NCI-H1417 treated with DMSO at 0.1 percent for 48 hours (cell line): ENCODE results near the gene G6PC1.
"Not testable (repeated sequence)": the region's sequence is repeated elsewhere in the genome, so short reads cannot be mapped to it uniquely, and the experiment has no call there.

Experiments used
- DNase-seq: peaks from one replicate; lab custom pipeline; 2025; lab: John Stamatoyannopoulos, UW

Gene G6PC1

DNA sequence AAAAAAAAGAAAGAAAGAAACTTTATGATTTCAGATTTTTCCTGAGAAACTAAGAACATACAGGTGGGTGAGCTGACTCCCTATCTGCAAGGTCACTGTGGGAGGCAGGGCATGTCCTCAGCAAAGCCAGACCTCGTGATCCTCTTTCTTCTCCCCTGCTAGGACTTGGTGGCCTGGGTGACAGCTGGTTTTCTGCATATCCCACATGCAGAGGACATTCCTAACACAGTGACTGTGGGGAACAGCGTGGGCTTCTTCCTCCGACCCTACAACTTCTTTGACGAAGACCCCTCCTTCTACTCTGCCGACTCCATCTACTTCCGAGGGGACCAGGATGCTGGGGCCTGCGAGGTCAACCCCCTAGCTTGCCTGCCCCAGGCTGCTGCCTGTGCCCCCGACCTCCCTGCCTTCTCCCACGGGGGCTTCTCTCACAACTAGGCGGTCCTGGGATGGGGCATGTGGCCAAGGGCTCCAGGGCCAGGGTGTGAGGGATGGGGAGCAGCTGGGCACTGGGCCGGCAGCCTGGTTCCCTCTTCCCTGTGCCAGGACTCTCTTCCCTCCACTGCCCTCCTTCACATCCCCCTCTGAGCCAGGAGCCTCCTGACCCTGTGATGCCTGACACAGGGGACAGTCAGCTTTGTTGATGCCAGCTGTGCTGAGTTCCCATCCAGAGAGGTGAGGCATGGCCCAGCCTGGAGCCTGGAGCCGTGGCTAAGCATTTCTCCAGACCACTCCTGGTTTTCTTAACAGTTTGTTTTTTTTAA lies 26.5 kb upstream of the G6PC1 start:
- DNase-seq, result not testable (repeated sequence)

DNA sequence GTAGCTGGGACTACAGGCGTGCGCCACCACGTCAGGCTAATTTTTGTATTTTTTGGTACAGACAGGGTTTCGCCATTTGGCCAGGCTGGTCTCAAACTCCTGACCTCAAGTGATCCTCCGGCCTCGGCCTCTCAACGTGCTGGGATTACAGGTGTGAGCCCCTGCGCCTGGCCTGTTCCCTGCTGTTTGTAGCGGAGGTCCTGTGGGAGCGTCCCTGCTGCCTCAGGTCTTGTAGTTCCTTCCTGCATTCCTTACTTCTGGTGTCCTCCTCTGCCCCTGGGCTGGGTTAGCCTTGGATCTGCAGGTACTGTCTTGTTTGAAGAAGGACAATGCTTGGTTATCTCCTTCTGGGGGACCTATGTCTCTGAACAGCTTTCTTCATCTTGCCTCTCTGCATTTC lies 23.6 kb upstream of the G6PC1 start:
- DNase-seq, result no peak

DNA sequence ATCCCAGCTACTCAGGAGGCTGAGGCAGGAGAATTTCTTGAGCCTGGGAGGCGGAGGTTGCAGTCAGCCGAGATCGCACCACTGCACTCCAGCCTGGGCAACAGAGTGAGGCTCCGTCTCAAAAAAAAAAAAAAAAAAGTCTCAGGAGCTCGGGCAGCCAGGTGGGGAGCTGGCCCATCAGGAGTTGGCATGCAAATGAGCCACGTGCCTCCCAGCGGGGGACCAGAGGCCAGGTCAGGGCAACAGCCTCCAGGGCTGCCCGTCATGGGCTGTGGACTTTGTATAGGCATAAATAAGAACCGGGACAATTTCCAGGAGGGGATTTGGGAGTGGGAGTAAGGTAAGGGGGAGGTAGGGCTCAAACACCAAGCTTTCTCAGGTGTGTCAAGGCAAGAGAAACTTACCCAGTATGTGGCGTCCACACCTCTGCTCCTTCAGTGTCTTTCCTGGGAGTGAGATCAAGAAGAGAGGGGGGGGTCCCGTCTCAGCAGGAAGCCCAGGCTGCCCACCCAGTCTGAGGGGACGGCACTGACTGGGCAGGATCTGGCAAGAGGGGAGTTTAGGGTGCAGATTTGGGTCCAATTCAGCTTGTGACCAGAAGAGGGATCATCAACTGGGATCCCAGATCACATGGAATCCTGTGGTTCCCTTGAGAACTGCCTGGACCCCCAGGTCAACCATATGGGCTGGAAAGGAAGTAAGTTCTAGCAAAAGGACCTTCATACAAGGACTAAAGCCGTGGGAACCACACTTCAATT lies 22.3 kb upstream of the G6PC1 start:
- no peak for DNase-seq

DNA sequence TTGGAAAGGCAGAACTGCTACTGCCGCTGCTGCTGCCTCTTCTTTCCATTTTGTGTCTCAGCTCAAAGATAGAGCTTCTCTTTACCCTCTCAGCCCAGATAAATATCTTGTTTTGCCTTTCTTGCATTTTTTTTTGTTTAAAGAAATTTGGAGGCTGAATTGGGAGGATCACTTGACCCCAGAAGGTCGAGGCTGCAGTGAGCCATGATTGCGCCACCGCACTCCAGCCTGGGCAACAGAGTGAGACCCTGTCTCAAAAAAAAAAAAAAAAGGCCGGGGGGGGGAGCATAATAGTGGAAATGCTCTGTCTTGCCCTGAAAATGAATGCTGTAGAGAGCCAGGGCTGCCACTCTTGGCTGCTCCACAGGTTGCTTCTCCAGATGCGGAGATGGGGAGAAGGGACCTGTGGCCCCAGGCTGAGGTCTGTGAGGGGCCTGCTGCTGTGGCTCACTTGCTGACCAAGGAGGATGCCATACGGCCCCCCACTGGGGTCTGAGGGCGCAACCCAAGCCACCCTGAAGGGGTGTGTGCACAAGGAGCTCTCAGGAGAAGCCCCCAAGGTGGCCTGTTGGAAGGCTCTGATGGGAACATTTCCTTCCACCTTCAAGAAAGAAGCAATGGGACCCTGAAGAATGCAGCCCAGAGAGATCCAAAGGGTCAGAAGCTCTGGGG lies 21.5 kb upstream of the G6PC1 start:
- DNase-seq, result no peak

DNA sequence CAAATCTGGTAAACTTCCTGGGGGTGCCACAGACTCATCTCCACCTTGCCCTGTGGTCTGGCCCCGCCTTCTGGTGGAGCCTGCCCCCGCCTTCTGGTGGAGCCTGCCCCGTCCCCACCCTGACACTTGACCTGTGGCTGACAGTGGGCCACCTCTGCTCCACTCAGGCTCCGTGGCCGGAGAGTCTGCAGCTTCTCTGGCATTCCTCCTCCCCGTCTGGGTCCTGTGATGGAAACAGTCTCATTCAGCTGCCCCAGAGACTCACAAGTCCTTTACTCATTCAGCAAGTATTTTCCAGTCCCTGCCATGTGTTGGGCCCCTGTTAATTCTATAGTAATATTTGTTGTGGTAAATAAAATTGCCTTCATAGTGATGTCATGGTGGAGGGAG lies 21.0 kb upstream of the G6PC1 start:
- DNase-seq, result no peak

DNA sequence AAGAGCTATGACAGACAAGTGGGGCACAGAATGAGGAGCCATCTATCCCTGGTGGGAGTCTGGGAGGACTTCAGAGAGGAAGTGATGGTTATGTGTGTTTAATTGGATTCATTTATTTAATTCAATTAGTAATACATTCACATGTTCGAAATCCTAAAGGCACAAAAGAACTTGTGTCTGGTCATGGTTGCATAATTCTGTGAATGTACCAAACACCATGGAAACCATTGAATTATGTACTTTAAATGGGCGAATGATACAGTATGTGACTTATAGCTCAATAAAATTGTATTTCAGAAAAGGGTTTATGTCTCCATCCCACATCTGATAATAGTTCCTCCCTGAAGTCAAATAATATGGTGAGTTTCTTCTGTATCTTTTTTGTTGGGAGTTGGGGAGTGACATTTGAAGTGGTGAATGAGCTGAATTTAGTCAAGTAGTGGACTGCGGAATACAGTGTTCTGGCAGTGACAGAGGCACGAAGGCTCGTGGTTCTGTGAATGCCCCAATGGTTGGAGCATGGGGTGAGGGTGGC lies 19.8 kb upstream of the G6PC1 start:
- DNase-seq, result no peak

DNA sequence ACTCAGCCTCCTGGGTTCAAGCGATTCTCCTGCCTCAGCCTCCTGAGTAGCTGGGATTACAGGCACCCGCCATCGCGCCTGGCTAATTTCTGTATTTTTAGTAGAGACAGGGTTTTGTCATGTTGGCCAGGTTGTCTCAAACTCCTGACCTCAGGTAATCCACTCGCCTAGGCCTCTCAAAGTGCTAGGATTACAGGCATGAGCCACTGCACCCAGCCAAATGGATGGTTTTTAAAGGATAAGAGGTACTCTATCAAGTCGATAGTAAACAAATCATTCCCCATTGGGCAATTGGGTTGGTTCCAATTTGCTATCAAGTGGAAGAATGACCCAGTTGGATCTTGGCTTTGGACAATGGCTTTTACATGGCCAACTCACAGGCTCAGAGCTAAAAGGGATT lies 18.9 kb upstream of the G6PC1 start:
- not testable (repeated sequence) for DNase-seq

DNA sequence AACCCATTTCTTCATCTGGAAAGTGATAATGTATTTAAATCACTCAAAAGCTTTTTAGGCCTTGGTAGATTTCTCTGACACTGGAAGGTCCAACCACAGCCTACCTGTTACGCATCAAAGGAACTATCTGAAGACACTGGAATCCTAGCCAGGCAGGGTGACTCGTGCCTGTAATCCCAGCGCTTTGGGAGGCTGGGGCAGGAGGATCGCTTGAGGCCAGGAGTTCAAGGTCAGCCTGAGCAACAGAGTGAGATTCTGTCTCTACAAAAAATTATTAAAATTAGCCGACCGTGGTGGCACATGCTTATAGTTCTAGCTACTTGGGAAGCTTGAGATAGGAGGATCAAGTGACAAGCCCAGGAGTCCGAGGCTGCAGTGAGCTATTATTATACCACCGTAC lies 18.4 kb upstream of the G6PC1 start:
- no peak for DNase-seq

DNA sequence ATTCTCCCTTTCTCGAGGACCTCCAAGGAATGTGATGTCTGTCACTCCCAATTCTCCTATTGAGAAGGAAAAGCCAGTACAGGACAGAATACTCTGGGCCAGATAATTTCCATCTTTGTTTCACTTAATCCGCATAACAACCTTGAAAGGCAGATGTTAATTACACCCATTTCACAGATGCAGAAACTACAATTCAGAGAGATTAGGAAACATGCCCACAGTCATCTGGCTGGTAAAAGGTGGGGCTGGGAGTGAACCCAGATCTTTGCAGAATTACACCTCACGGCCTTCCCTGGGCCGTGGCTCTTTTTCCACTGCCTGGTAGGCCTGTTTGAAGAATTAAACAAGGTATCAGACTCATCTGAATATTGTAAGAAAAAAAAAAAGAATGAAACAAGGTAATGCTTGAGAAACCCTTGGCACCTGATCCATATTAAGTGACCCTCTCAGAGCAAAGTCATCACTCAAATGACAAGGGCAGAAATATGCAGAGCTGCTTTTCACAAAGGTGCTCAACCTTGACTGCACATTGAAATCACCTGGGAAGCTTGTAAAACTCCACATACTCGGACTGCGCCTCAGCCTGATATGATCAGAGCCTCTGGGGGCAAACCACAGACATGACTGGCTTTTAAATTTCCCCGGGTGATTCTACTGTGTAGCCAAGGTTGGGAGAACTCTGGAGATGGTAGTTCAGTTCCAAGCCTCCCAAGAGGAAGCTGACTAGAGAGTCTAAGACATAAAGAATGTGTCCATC lies 16.6 kb upstream of the G6PC1 start:
- no peak for DNase-seq

DNA sequence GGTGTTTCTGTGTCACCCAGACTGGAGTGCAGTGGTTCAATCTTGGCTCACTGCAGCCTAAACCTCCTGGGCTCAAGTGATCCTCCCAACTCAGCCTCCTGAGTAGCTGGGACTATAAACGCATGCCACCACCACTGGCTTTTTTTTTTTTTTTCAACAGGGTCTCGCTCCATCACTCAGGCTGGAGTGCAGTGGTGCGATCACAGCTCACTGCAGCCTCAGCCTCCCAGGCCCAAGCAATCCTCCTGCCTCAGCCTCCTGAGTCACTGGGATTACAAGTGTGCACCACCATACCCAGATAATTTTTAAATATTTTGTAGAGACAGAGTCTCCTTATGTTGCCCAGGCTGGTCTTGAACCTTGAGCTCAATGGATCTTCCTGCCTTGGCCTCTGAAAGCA lies 14.8 kb upstream of the G6PC1 start:
- not testable (repeated sequence) for DNase-seq

DNA sequence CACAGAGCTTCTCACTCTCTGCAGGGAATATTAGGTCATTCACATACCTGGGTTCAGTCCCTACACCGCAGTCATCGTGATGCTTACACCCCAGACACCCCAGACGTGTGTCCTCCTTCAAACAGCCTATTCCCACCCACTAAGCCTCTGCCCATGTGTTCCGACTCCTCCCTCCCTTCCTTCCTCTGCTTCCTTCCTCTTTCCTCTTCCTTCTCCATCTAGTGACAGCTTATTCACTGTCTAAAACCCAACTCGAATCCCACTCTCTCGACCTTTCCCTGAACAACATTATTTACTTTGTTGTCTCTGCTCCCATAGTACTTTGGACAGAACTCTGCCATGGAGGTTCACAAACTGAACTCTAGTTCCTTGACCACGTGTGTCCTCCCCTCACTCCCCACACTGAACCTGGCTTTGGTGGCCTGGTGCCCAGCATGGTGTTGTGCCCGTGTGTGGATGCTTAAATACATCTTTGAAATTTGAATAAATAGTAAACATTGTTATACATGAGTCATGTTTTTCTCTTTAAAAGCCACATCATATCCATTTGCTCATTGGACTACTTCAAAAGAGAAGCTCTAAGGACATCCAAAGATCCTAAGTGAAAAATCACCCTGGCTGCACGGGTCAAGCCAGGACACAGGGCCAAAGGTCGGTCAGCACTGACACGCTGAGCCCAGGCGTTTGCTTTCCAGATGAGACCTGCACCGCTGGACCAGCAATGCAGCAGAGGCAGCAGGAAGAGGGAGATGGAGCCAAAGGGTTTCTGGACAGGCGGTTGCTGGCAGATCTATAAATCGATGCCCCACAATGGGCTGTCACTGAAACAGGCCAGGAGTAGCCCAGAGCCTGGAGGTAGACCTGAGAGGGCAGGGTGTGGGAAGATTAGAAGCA lies 14.1 kb upstream of the G6PC1 start:
- DNase-seq, result no peak

DNA sequence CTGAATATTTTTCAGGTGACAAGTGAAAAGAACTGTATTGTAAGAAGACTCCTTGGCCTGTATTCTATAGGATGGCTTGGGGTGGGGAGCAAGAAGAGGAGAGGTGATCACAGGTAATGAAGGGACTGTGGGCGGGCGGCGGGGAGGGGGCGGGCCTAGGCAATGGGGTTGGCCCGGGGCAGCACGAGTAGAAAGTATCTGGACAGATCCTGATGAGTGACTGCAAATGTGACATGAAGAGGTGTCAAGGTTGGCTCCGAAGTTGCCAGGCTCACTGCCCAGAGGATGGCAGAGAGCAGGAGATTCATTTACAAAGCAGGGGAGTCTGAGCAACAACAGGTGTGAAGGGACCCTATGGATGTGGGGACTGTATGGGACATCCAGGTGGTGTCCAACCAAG lies 10.8 kb upstream of the G6PC1 start:
- no peak for DNase-seq

DNA sequence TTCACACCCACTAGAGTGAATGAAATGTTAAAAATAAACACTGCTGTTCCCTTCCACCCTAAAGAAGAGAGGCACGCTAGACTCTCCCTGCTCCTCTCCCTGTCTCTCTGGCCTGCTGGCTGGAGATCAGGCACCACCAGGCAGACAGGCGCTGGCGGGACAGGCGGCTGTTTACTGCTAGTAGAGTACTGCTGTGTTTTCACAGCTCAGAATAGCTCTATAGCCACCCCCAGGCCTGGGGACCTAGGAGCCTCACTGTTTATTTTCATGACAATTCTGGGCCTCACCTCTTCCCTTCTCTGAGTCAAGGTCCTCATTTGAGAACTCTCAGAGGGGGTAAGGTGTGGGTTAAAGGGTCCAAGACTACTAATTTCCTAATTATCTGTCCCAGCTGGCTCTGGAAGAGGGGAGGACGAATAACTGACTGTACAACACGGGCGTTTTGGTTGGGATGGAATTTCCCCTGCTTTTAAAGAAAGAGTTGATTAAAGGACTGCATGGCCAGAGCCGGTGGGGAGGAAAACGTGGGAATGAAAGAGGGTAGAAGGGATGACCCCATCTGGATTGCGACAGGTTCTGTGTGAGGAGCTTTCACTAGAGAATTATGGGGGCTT lies 9.0 kb upstream of the G6PC1 start:
- no peak for DNase-seq

DNA sequence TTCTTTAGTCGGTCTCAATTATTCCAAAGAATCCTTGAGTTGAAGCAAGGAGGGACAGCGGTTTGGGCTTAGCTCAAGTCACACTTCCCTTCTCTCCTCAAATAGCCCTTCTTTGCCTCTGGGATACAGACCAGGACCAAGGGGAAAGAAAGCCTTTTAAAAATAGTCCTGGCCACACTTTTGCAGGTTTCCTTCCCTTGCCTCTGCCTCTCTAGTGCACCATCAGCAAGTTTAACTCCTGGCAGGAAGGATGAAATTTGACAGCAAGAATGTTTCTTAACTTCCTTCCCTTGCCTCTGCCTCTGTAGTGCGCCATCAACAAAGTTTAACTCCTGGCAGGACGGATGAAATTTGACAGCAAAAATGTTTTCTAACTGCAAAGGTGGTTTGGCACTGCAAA lies 7.2 kb upstream of the G6PC1 start:
- DNase-seq, result no peak

DNA sequence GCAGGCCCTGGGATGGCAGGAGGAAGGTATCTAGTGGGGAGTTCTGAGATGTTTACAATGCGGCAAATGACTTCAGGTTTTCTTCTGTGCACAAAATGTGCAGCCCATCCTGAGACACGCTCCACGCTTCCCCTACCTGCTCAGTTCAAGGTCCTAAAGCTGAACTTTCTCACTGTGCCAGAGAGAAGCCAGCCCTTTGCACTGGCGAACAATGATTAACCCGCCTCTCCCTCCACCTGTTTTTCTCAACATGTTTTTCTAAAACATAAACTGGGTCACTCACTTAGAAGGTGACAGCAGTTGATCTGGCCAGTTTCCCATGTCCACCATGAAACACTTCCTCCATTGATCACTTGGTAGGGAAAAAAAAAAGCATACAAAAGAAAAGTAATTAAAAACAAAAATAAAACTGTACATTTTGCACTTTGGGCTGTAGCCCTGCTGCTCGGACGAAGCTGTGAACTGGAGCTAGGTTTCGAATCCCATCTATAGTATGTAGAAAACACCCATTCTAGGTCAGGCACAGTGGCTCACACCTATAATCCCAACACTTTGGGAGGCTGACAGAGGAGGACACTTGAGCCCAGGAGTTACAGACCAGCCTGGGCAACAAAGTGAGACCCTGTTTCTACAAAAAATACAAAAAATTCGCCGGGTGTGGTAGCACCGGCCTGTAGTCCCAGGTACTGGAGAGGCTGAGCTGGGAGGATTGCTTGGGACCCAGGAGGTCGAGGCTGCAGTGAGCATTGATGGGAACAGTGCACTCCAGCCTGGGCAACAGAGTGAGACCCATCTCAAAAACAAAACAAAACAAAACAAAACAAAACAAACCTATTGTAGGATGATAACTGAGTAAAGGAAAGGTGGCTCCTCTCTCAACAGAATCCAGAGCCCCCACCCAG lies 6.1 kb upstream of the G6PC1 start:
- DNase-seq, result no peak

DNA sequence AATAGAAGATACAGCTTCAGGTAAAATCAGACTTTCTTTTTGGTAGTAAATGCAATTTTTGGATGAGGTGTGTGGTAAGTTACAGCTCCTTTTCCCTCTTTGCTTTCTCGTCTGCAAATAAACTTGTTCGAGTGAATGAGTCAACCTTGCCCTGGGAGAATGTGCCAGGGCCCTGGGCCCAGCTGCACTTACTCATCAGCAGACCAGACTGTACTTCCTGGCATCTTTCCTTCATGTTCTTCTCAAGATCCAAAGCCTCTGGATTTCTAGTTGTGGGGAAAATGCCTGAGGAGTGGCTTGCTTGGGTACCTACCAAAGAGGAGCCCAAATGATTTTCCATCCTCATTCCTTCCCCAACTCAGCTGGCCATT lies 5.4 kb upstream of the G6PC1 start:
- no peak for DNase-seq

DNA sequence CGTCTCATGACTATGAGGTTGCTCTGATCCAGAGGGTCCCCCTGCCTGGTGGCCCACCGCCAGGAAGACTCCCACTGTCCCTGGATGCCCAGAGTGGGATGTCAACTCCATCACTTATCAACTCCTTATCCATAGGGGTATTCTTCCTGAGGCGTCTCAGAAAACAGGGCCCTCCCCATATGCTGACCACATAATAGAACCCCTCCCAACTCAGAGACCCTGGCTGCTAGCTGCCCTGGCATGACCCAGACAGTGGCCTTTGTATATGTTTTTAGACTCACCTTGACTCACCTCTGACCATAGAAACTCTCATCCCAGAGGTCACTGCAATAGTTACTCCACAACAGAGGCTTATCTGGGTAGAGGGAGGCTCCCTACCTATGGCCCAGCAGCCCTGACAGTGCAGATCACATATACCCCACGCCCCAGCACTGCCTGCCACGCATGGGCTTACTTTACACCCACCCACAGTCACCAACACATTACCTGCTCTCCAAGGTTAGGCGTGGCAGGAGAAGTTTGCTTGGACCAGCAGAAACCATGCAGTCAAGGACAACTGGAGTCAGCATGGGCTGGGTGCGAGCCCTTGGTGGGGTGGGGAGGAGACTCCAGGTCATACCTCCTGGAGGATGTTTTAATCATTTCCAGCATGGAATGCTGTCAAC lies 2.3 kb upstream of the G6PC1 start:
- DNase-seq, result no peak

DNA sequence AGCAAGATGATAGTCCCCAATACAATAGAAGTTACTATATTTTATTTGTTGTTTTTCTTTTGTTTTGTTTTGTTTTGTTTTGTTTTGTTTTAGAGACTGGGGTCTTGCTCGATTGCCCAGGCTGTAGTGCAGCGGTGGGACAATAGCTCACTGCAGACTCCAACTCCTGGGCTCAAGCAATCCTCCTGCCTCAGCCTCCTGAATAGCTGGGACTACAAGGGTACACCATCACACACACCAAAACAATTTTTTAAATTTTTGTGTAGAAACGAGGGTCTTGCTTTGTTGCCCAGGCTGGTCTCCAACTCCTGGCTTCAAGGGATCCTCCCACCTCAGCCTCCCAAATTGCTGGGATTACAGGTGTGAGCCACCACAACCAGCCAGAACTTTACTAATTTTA lies 618 bp upstream of the G6PC1 start:
- not testable (repeated sequence) for DNase-seq
